GM10248 (cell line): ENCODE results near the gene MOB3B.

ENCODE experiments used
- CTCF ChIA-PET: fragments of 300-600 bp; sonication (Branson Sonifier 250); formaldehyde crosslinking; extraction: SDS; loops from one replicate; lab custom pipeline; 2021; ENCODE audit warnings: antibody characterized with exemption; lab: Yijun Ruan, JAX
- POLR2A ChIA-PET: fragments of 350-650 bp; sonication (Branson Sonifier 250); formaldehyde crosslinking; extraction: SDS; loops from one replicate; lab custom pipeline; 2020; ENCODE audit warnings: antibody characterized with exemption; lab: Yijun Ruan, JAX
- DNase-seq: peaks from one replicate; pipeline ENCODE4 v3.0.0; 2012; ENCODE audit errors: extremely low spot score
- TF ChIP-seq, protein P1 (sequence below): IDR thresholded peaks from 2 replicates; pipeline ENCODE4 v1.5.1; 2012; ENCODE audit warnings: mild to moderate bottlenecking, low read depth; ENCODE audit errors: extremely low read depth, missing control alignments, control extremely low read depth

MOB3B gene

DNA sequence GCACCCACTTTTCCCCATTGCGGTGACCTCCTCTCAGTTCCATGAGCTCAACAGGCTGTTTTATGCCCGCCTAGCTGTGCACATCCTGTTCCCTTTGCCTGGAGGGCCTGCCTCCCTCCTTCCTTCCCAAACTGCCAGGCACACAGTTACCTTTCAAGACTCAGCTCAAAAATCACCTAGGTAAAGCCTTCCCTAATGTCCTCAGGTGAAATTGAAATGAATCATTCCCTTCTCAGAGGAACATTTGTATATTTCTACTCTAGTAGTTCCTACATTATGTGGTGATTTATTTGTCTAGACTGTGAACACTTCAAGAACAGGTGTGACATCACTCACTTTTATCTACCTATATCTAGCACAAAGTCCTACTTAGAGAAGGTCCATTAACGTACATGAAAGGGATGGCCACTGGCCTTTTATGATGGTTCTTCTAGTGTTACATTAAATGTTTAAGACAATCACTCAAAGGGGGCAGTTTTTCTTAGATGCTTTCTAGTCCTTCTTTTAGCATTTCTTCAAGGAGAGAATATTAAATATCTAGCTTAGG, 129.2 kb downstream of the MOB3B start:
- no peak for DNase-seq
- TF ChIP-seq, protein P1, sequence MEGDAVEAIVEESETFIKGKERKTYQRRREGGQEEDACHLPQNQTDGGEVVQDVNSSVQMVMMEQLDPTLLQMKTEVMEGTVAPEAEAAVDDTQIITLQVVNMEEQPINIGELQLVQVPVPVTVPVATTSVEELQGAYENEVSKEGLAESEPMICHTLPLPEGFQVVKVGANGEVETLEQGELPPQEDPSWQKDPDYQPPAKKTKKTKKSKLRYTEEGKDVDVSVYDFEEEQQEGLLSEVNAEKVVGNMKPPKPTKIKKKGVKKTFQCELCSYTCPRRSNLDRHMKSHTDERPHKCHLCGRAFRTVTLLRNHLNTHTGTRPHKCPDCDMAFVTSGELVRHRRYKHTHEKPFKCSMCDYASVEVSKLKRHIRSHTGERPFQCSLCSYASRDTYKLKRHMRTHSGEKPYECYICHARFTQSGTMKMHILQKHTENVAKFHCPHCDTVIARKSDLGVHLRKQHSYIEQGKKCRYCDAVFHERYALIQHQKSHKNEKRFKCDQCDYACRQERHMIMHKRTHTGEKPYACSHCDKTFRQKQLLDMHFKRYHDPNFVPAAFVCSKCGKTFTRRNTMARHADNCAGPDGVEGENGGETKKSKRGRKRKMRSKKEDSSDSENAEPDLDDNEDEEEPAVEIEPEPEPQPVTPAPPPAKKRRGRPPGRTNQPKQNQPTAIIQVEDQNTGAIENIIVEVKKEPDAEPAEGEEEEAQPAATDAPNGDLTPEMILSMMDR: no peak
- ChIA-PET POLR2A (no interaction called here), CTCF (interaction anchor here (1.6 to 2.0 kb wide), 3 partner anchors 9 to 15 kb away, joined by 4 to 5 read pairs (median 4); no protein-coding TSS in a partner anchor)

DNA sequence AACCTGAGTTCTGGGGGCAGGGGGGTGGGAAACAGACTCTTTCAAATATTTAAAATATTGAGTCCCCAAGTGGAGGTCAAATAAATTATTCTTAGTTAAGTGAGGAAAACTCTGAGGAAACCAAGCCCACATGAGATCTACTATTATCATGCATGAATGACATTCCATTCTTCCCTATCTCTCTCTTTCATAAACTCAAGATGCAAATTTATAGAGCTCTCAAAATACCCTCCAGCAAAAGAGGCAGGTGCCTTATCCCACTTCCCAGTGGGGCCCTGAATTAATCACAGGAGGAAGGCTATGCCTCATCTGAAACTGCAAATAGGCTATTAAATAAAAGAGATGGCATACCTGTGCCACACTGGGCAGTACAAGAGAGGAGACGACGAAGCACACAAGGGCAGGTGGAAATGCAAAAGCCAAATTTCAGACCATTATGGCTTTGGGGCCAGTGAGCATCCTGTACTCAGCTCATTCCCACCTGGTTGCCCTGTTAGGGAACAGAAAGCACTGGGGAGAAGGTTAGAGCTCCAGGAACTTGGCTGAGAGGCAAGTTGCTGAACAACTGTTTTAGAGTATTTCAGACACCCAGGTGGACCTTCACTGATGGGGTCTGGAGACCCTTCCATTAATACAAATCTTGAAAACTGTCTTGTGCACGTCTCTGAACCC, 130.5 kb downstream of the MOB3B start:
- TF ChIP-seq, protein P1: no peak
- CTCF ChIA-PET: interaction anchor here (1.1 to 2.0 kb wide), 5 partner anchors 8 to 66 kb away, joined by 3 to 5 read pairs (median 4); no protein-coding TSS in a partner anchor
- no peak for DNase-seq
- POLR2A ChIA-PET: no interaction called here

DNA sequence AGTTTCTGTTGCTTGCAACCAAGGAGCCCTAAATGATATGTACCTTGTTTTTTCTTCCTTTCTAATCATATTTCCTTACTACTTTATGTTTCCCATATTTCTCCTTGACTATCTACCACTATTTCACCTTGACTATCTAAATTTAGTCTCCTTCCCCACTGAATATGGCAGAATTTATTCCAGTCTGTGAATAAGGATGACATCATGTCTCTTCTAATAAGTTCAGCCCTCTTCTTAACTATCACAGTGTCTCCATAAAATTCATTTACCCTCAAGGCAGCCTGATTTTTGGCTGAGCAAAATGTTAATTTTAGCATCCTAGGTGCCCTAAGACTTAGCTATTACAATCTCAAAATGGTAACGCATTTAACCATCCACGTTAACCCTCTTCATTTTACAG, 133.1 kb downstream of the MOB3B start:
- ChIA-PET POLR2A (no interaction called here), CTCF (no interaction called here)
- TF ChIP-seq, protein P1: no peak
- no peak for DNase-seq

DNA sequence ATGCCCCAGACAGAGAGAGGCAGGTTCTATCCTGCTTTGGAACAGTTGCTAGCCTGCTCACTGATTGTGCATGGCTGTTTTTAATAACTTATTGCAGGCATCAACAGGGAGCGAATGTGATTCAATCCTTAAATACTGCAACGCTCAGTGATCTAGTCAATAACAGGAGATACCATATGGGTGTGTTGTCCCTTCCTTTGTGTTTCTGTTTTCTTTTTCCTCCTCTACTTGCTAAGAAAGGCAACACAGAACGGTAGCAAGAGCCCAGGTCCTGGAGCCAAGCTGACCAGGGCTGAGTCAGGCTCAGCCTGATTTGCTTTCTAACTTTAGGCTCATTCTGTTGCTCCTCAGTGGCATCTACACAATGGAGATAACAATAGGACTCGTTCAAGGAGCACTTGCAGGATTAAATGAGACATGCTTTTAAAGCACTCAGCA, 134.1 kb downstream of the MOB3B start:
- no peak for DNase-seq
- TF ChIP-seq, protein P1: no peak
- ChIA-PET POLR2A (interaction anchor here (0.7 kb wide), 1 partner anchor 91 kb away, joined by 3 read pairs; no protein-coding TSS in a partner anchor), CTCF (no interaction called here)

DNA sequence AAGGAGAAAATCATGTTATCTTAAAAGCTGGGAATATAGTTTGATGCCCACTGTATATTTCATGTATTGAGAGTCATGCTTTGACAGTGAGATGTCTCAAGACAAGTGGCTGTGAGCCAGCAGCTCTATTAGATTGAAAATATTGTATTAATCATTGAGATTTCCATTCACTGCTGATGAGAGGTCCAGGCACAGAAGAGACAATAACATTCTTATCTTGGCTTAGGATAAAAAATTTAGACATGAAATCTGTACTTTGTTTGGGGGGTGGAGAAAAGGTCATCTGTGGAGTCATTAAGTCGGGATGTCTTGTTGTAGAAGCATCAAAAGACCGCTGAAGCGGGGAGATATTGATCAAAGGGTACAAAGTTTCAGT, 134.8 kb downstream of the MOB3B start:
- TF ChIP-seq, protein P1: no peak
- CTCF ChIA-PET: no interaction called here
- no peak for DNase-seq
- POLR2A ChIA-PET: interaction anchor here (0.7 kb wide), 1 partner anchor 92 kb away, joined by 3 read pairs; no protein-coding TSS in a partner anchor

DNA sequence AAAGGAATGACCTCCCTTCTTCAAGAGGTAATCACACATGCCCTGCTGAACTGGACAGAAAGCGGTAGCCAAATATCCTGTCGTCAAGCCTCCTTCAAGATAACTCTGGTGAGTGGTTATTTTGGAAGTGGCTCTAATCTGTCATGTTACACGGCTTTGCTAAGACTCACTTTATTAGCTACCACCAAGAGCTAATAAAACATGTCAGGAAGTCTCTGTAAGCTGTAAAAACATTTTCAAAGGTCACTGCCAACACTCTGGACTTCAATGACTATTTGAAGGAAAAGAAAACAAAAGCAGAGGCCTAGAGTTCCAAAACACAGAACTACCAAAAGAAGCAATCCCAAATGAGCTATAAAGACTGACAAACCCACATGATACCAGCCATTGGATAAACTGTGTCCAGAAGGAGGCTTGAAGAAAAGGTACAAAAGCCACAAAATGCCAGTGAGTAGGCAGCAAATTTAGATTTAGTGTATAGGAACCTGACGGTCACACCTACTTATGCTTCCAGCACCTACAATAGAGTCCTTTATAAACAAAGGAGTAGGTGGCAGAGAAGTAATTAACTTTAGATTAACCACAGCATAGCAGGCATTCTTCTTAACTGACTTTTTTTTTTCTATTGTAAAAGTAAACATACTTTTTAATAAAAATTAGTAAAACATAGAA, 135.3 kb downstream of the MOB3B start:
- ChIA-PET CTCF (no interaction called here), POLR2A (no interaction called here)
- TF ChIP-seq, protein P1: no peak
- DNase-seq: no peak
